Keratinocyte (primary cell): ENCODE results near the gene DCXR. TPM values are rescaled to one million over a fixed set of nuclear protein-coding genes. Genes with fewer than 3 reads are reported as not detected.
A peak's percentile ranks its signal among the peaks of the same experiment; 100 is the strongest.

Source experiments
- DNase-seq: peaks from one replicate; pipeline ENCODE4 v3.0.0-alpha.2; 2011; ENCODE audit warnings: low read depth, missing footprints, low spot score
- FAIRE-seq: peaks from 2 replicates; lab custom pipeline; 2011; peaks lifted over from hg19 to GRCh38; lab: Jason Lieb, UNC
- H2AFZ ChIP-seq: 2 replicates; pipeline ENCODE4 v1.6.0; 2012; ENCODE audit warnings: low read length, control low read depth, inconsistent platforms; ENCODE audit not compliant: control insufficient read depth
- H3K27ac ChIP-seq: 2 replicates; pipeline ENCODE4 v1.5.1; 2011; ENCODE audit warnings: low read length; ENCODE audit not compliant: control insufficient read depth, insufficient read depth
- H3K27me3 ChIP-seq: 3 replicates; pipeline ENCODE4 v1.6.0; 2011; ENCODE audit warnings: low read length; ENCODE audit not compliant: control insufficient read depth, insufficient read depth; ENCODE audit errors: extremely low read depth
- H3K36me3 ChIP-seq, 2 experiments: 2 replicates in 1 of 2; 3 replicates in 1 of 2; pipeline ENCODE4 v1.5.1; 2011; ENCODE audit warnings: low read length in 2 of 2, mild to moderate bottlenecking in 1 of 2; ENCODE audit not compliant: control insufficient read depth in 2 of 2, insufficient read depth in 2 of 2; ENCODE audit errors: extremely low read depth in 1 of 2
- H3K4me1 ChIP-seq: 3 replicates; pipeline ENCODE4 v1.5.1; 2011; ENCODE audit warnings: low read length; ENCODE audit not compliant: control insufficient read depth, insufficient read depth; ENCODE audit errors: extremely low read depth
- H3K4me2 ChIP-seq: 3 replicates; pipeline ENCODE4 v1.6.0; 2011; ENCODE audit warnings: low read depth, low read length; ENCODE audit not compliant: control insufficient read depth, insufficient read depth; ENCODE audit errors: extremely low read depth
- H3K4me3 ChIP-seq, 3 experiments: fragments of 200-600 bp in 1 of 3; sonication (generic) in 1 of 3; 2 replicates in 2 of 3; 3 replicates in 1 of 3; pipeline ENCODE4 v1.5.1; 2011 to 2016; ENCODE audit warnings: low read length in 3 of 3, mild to moderate bottlenecking in 3 of 3, control low read depth in 2 of 3, inconsistent platforms in 1 of 3, low read depth in 1 of 3, mixed read lengths in 1 of 3, mixed run types in 1 of 3, moderate library complexity in 1 of 3; ENCODE audit not compliant: control insufficient read depth in 2 of 3, insufficient read depth in 2 of 3; ENCODE audit errors: extremely low read depth in 1 of 3
- H3K79me2 ChIP-seq: 2 replicates; pipeline ENCODE4 v1.6.0; 2012; ENCODE audit warnings: low read length; ENCODE audit not compliant: control insufficient read depth, insufficient read depth
- H3K9ac ChIP-seq: 3 replicates; pipeline ENCODE4 v1.6.0; 2011; ENCODE audit warnings: low read length; ENCODE audit not compliant: control insufficient read depth, insufficient read depth; ENCODE audit errors: extremely low read depth
- H3K9me1 ChIP-seq: 3 replicates; pipeline ENCODE4 v1.6.0; 2011; ENCODE audit warnings: low read length; ENCODE audit not compliant: control insufficient read depth, insufficient read depth; ENCODE audit errors: extremely low read depth
- H3K9me3 ChIP-seq: 2 replicates; pipeline ENCODE4 v1.5.1; 2012; ENCODE audit warnings: low read depth, low read length; ENCODE audit not compliant: control insufficient read depth
- H4K20me1 ChIP-seq: 3 replicates; pipeline ENCODE4 v1.6.0; 2011; ENCODE audit warnings: low read length; ENCODE audit not compliant: control insufficient read depth, insufficient read depth; ENCODE audit errors: extremely low read depth
- CTCF ChIP-seq, 3 experiments: IDR thresholded peaks in 1 of 3; conservative IDR thresholded peaks in 1 of 3; optimal IDR thresholded peaks in 1 of 3; 2 replicates in 2 of 3; 3 replicates in 1 of 3; pipeline versions ENCODE3 to v1.5.1; 2011; ENCODE audit warnings: low read length in 3 of 3, mild to moderate bottlenecking in 3 of 3, moderate library complexity in 2 of 3, control low read depth in 1 of 3, inconsistent platforms in 1 of 3; ENCODE audit not compliant: insufficient read depth in 2 of 3; ENCODE audit errors: extremely low read depth in 1 of 3
- EZH2 ChIP-seq: IDR thresholded peaks from one replicate; pipeline ENCODE4 v1.6.1; 2012; ENCODE audit warnings: inconsistent platforms, mild to moderate bottlenecking, low read length, moderate library complexity
- dilution Hi-C: fragments of 300-500 bp; cut with MboI; formaldehyde crosslinking; loops from one replicate; pipeline ENCODE4 v1.7.0; 2020; ENCODE audit warnings: low sequenced_read_pairs; ENCODE audit not compliant: extremely low pct_ligation_motif_present
- polyA plus RNA-seq, 5 experiments: library from polyadenylated mRNA; depleted of rRNA in 3 of 5; stranded (reverse) in 3 of 5; stranded (forward) in 1 of 5; unstranded in 1 of 5; fragments of >200 nt; gene quantifications; 1 replicate in 1 of 5; 2 replicates in 3 of 5; 3 replicates in 1 of 5; pipeline versions ENCODE4 v1.2.1 to v1.2.3, GENCODE V29; 2011 to 2012; ENCODE audit warnings: missing spikeins in 2 of 5, low read depth in 1 of 5, low replicate concordance in 1 of 5

The DCXR gene
- polyA plus RNA-seq, 1 donor (not counting 4 experiments of a cell fraction or from before 2014, with no cell fraction given), result 45.4 TPM

DNA sequence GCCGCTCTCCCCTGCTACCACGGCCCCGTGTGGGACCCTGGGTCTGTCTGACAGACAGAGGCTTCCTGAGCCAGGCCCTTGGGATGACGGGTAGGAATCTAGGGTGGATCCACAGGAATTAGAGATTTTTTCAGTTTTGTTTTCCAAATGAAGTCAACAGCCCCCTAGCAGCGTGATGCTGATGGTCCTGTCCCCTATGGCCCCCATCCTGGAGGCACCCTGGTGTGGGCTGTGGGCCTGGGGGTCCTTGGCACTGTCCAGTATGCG lies 30.3 kb downstream of the DCXR start:
- no peaks in the 10 kb centered on the region for H3K9me3 ChIP-seq
- H3K79me2 ChIP-seq, result no peaks in the 10 kb centered on the region
- no peak overlapping the region for H3K4me2 ChIP-seq
- H4K20me1 ChIP-seq, result no peaks in the 10 kb centered on the region
- H3K27me3 ChIP-seq, result no peaks in the 10 kb centered on the region
- no peak for TF ChIP-seq EZH2
- TF ChIP-seq CTCF (optimal IDR thresholded peaks at IDR 0.05 in 1 of 3, IDR thresholded peaks at IDR 0.05 in 1 of 3, conservative IDR thresholded peaks at IDR 0.05 in 1 of 3; ENCODE audit: extremely low read depth in 1 of 3, insufficient read depth in 2 of 3, low read length in 3 of 3), result no peak
- H3K4me1 ChIP-seq, result peaks cover 32% of the 10 kb centered on the region
- peaks cover 2% of the 10 kb centered on the region for H3K9me1 ChIP-seq
- H3K36me3 ChIP-seq, result no peaks in the 10 kb centered on the region
- H3K9ac ChIP-seq, result peak overlapping the region; percentile 46
- no peak overlapping the region for H3K27ac ChIP-seq
- dilution Hi-C loops, result no loop called here
- no peak overlapping the region for H3K4me3 ChIP-seq
- no peak overlapping the region for H2AFZ ChIP-seq
- FAIRE-seq (no peak), DNase-seq (no peak)

GRCh38 chr17:82006468-82007227 lies 30.8 kb downstream of the DCXR start:
- no peak overlapping the region for H3K4me3 ChIP-seq
- H3K27ac ChIP-seq, result no peak overlapping the region
- no peak overlapping the region for H2AFZ ChIP-seq
- TF ChIP-seq EZH2 (no peak), CTCF (optimal IDR thresholded peaks at IDR 0.05 in 1 of 3, IDR thresholded peaks at IDR 0.05 in 1 of 3, conservative IDR thresholded peaks at IDR 0.05 in 1 of 3; ENCODE audit: extremely low read depth in 1 of 3, insufficient read depth in 2 of 3, low read length in 3 of 3) (no peak)
- dilution Hi-C loops, result no loop called here
- peaks cover 2% of the 10 kb centered on the region for H3K9me1 ChIP-seq
- peaks cover 32% of the 10 kb centered on the region for H3K4me1 ChIP-seq
- no peaks in the 10 kb centered on the region for H4K20me1 ChIP-seq
- no peaks in the 10 kb centered on the region for H3K27me3 ChIP-seq
- H3K4me2 ChIP-seq, result peak overlapping the region; percentile 49
- DNase-seq (no peak), FAIRE-seq (no peak)
- H3K9me3 ChIP-seq, result no peaks in the 10 kb centered on the region
- no peaks in the 10 kb centered on the region for H3K36me3 ChIP-seq
- H3K9ac ChIP-seq, result peak overlapping the region; percentile 46
- no peaks in the 10 kb centered on the region for H3K79me2 ChIP-seq
